ENCODE results near the gene KCNT2. TPM values are rescaled to one million over a fixed set of nuclear protein-coding genes. Genes with fewer than 3 reads are reported as not detected.

The KCNT2 gene
- total RNA-seq, 1 experiment from 2014 or later, result not detected

- H2AFZ ChIP-seq (ENCODE audit: low read depth, low read length, poor library complexity, severe bottlenecking), result no peak overlapping the region
Measured at GRCh38 chr1:196650403-196650802, 42.2 kb upstream of the KCNT2 start.

More at GRCh38 chr1:196650403-196650802, 42.2 kb upstream of the KCNT2 start:
- H3K9me2 ChIP-seq (ENCODE audit: insufficient read depth), result no peaks in the 10 kb centered on the region
- CTCF ChIA-PET, result no interaction called here
- H3K79me2 ChIP-seq (ENCODE audit: insufficient read depth, low read length), result no peaks in the 10 kb centered on the region
- POLR2A ChIA-PET, result no interaction called here
- no TSS peak for BruUV-seq (replicated peaks)
- no peaks in the 10 kb centered on the region for H3K9me3 ChIP-seq (ENCODE audit: control insufficient read depth in 1 of 2, insufficient read depth in 1 of 2, low read depth in 1 of 2, low read length in 2 of 2)
- ATAC-seq, result no peak
- DNase-seq (ENCODE audit: low read depth, low spot score), result no peak
- TF ChIP-seq EGR1 (IDR thresholded peaks at IDR 0.05; ENCODE audit: low read depth), result no peak
- TF ChIP-seq SRF (IDR thresholded peaks at IDR 0.05; ENCODE audit: low read depth), result no peak
- TF ChIP-seq REST (IDR thresholded peaks at IDR 0.05; ENCODE audit: low read depth), result no peak
- TF ChIP-seq, protein P1, sequence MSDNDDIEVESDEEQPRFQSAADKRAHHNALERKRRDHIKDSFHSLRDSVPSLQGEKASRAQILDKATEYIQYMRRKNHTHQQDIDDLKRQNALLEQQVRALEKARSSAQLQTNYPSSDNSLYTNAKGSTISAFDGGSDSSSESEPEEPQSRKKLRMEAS (IDR thresholded peaks at IDR 0.05), result no peak
- no peaks in the 10 kb centered on the region for H3K4me1 ChIP-seq (ENCODE audit: control insufficient read depth in 1 of 2, insufficient read depth in 2 of 2, low read length in 2 of 2)
- intact Hi-C loops (cut with micrococcal nuclease), result no loop called here
- no peak overlapping the region for H3K4me3 ChIP-seq (replicated peaks in 1 of 2; ENCODE audit: low read depth in 1 of 2, low read length in 2 of 2)
- RAD21 ChIA-PET (ENCODE audit: low non-redundant PET in 1 of 2, low total read pairs in 2 of 2, uncharacterized antibody in 2 of 2, unreplicated experiment in 2 of 2), result no interaction called here
- H3K27ac ChIP-seq (ENCODE audit: low read depth, low read length), result no peak overlapping the region
- no peaks in the 10 kb centered on the region for H4K20me1 ChIP-seq (ENCODE audit: insufficient read depth)
- H3K36me3 ChIP-seq (ENCODE audit: control insufficient read depth in 1 of 2, insufficient read depth in 2 of 2, low read length in 2 of 2), result no peaks in the 10 kb centered on the region
- H3K27me3 ChIP-seq (ENCODE audit: insufficient read depth, low read length), result no peaks in the 10 kb centered on the region
- no peak overlapping the region for H3K4me2 ChIP-seq (ENCODE audit: low read length)
- no peak overlapping the region for H3K9ac ChIP-seq (ENCODE audit: low read length)

Measured in HCT116 (cell line).